GM21717 (cell line): ENCODE results near the gene TMEM234.
"Not testable (repeated sequence)": the region's sequence is repeated elsewhere in the genome, so short reads cannot be mapped to it uniquely, and the experiment has no call there.

Source experiments
- ATAC-seq: cut with Tn5 transposase; IDR thresholded peaks from one replicate; pipeline ENCODE4 v1.9.1; 2021; ENCODE audit warnings: mild to moderate bottlenecking, moderate library complexity; ENCODE audit not compliant: unreplicated experiment

TMEM234 gene

GRCh38 chr1:32221980-32222755, at the start of gene TMEM234, which contains the start of gene EIF3I:
Gene TMEM234, minus strand, starts transcription at chr1:32222353. Its CDS starts 31 bp downstream, at chr1:32222322.
Gene EIF3I, plus strand, starts transcription at chr1:32222407. Its CDS starts 35 bp downstream, at chr1:32222442.
- ATAC-seq, result peak; percentile 92

GRCh38 chr1:32269744-32270143, 47.6 kb upstream of the TMEM234 start:
- ATAC-seq, result no peak

- ATAC-seq, result no peak
Measured at GRCh38 chr1:32266921-32267591, 44.9 kb upstream of the TMEM234 start.

GRCh38 chr1:32265846-32266245, 43.7 kb upstream of the TMEM234 start:
- ATAC-seq, result no peak

- no peak for ATAC-seq
Measured at GRCh38 chr1:32263744-32264143, 41.6 kb upstream of the TMEM234 start.

GRCh38 chr1:32263236-32263593, 41.1 kb upstream of the TMEM234 start:
- ATAC-seq, result not testable (repeated sequence)

GRCh38 chr1:32257227-32257508, 35.0 kb upstream of the TMEM234 start:
- no peak for ATAC-seq

GRCh38 chr1:32256473-32257226, 34.5 kb upstream of the TMEM234 start:
- no peak for ATAC-seq

- ATAC-seq, result no peak
Measured at GRCh38 chr1:32255072-32256071, 33.2 kb upstream of the TMEM234 start.

- no peak for ATAC-seq
Measured at GRCh38 chr1:32250893-32251716, 29.0 kb upstream of the TMEM234 start, which contains the start of gene LCK. Gene LCK, plus strand, starts transcription at chr1:32251265. Its CDS starts 23,065 bp downstream, at chr1:32274330.

GRCh38 chr1:32249831-32250525, 27.8 kb upstream of the TMEM234 start:
- peak; percentile 48 for ATAC-seq

- no peak for ATAC-seq
Measured at GRCh38 chr1:32247983-32248889, 26.1 kb upstream of the TMEM234 start.

- ATAC-seq, result no peak
Measured at GRCh38 chr1:32247452-32247851, 25.3 kb upstream of the TMEM234 start.

GRCh38 chr1:32246888-32247273, 24.7 kb upstream of the TMEM234 start, which contains the start of gene FAM167B:
Gene FAM167B, plus strand, starts transcription at chr1:32247222. Its CDS starts 200 bp downstream, at chr1:32247422.
- ATAC-seq, result no peak

GRCh38 chr1:32242341-32242851, 20.2 kb upstream of the TMEM234 start:
- no peak for ATAC-seq

- ATAC-seq, result no peak
Measured at GRCh38 chr1:32241001-32241763, 19.0 kb upstream of the TMEM234 start.
